GM12878 (cell line): ENCODE data around the gene SPATA3. TPM values are rescaled to one million over a fixed set of nuclear protein-coding genes. Genes with fewer than 3 reads are reported as not detected.
A peak's percentile ranks its signal among the peaks of the same experiment; 100 is the strongest.

Source experiments
- BACH1 ChIP-seq: fragments of 450-650 bp; IDR thresholded peaks from 2 replicates; pipeline ENCODE4 v1.6.1; 2017; ENCODE audit warnings: mild to moderate bottlenecking, borderline replicate concordance
- CEBPB ChIP-seq, 2 experiments: fragments of 150-350 bp in 1 of 2; IDR thresholded peaks; 2 replicates each; pipeline ENCODE4 v1.6.1; 2012 to 2014; ENCODE audit warnings: low read depth in 2 of 2, low read length in 2 of 2, borderline replicate concordance in 1 of 2, inconsistent platforms in 1 of 2
- EED ChIP-seq: sonication (generic); IDR thresholded peaks from 2 replicates; pipeline ENCODE4 v1.6.1; 2016; ENCODE audit warnings: antibody characterized with exemption, low read depth
- EGR1 ChIP-seq, 2 experiments: IDR thresholded peaks; 1 replicate in 1 of 2; 2 replicates in 1 of 2; pipeline ENCODE4 v1.6.1; 2011 to 2012; ENCODE audit warnings: low read depth in 2 of 2, low read length in 2 of 2, borderline replicate concordance in 1 of 2, mild to moderate bottlenecking in 1 of 2, moderate library complexity in 1 of 2
- FOXM1 ChIP-seq: IDR thresholded peaks from 2 replicates; pipeline ENCODE4 v1.6.1; 2012; ENCODE audit warnings: low read depth, mild to moderate bottlenecking, inconsistent platforms, low read length, moderate library complexity
- JUNB ChIP-seq: IDR thresholded peaks from 2 replicates; pipeline ENCODE4 v1.6.1; 2016; ENCODE audit warnings: antibody characterized with exemption, mild to moderate bottlenecking
- JUND ChIP-seq: IDR thresholded peaks from 2 replicates; pipeline ENCODE4 v1.6.1; 2012; ENCODE audit warnings: low read depth, mild to moderate bottlenecking, low read length, improper control_type of control experiment, moderate library complexity
- MEF2A ChIP-seq: IDR thresholded peaks from 2 replicates; pipeline ENCODE4 v1.6.1; 2011; ENCODE audit warnings: low read depth, mild to moderate bottlenecking, low read length, moderate library complexity; ENCODE audit not compliant: insufficient read depth
- MEF2B ChIP-seq: fragments of 450-650 bp; IDR thresholded peaks from 2 replicates; pipeline ENCODE4 v1.6.1; 2018; ENCODE audit warnings: mild to moderate bottlenecking, moderate library complexity; ENCODE audit not compliant: partially characterized antibody, poor library complexity, severe bottlenecking
- NRF1 ChIP-seq: conservative IDR thresholded peaks from 2 replicates; pipeline ENCODE4 v1.6.1; 2011; ENCODE audit warnings: mild to moderate bottlenecking, low read depth, low read length, improper control_type of control experiment
- PML ChIP-seq: IDR thresholded peaks from 2 replicates; pipeline ENCODE4 v1.6.1; 2012; ENCODE audit warnings: low read length, inconsistent platforms
- POLR2AphosphoS5 ChIP-seq: IDR thresholded peaks from 2 replicates; pipeline ENCODE4 v1.6.1; 2011; ENCODE audit warnings: mild to moderate bottlenecking, low read length, inconsistent platforms
- RCOR1 ChIP-seq: conservative IDR thresholded peaks from 2 replicates; pipeline ENCODE4 v1.6.1; 2012; ENCODE audit warnings: low read depth, low read length, improper control_type of control experiment
- SPI1 ChIP-seq: IDR thresholded peaks from 2 replicates; pipeline ENCODE4 v1.6.1; 2011; ENCODE audit warnings: low read depth, mild to moderate bottlenecking, low read length, moderate library complexity, borderline replicate concordance; ENCODE audit not compliant: insufficient read depth
- TARDBP ChIP-seq: IDR thresholded peaks from 2 replicates; pipeline ENCODE4 v1.6.1; 2016; ENCODE audit warnings: borderline replicate concordance
- TBL1XR1 ChIP-seq: IDR thresholded peaks from 2 replicates; pipeline ENCODE4 v1.6.1; 2012; ENCODE audit warnings: low read depth, low read length, improper control_type of control experiment
- ZBTB11 ChIP-seq: fragments of 450-650 bp; formaldehyde crosslinking; IDR thresholded peaks from 2 replicates; pipeline ENCODE4 v1.5.0; 2022; ENCODE audit warnings: mild to moderate bottlenecking, missing genetic modification characterization
- ZNF622 ChIP-seq: fragments of 450-650 bp; IDR thresholded peaks from 2 replicates; pipeline ENCODE4 v1.6.1; 2017; ENCODE audit warnings: mild to moderate bottlenecking, inconsistent platforms
- polyA plus RNA-seq, 11 experiments: library from polyadenylated mRNA; depleted of rRNA in 4 of 11; unstranded in 6 of 11; stranded (reverse) in 5 of 11; fragments of >200 nt; fragmentation: Nextera tagmentation in 4 of 11; fragmentation: Illumina TruSeq in 1 of 11; extraction: Ambion mirVana in 4 of 11; extraction: Trizol in 1 of 11; gene quantifications; 1 replicate in 1 of 11; 2 replicates in 10 of 11; pipeline versions ENCODE4 v1.2.1 to v1.2.3, GENCODE V29; 2011 to 2016; ENCODE audit warnings: inconsistent platforms in 2 of 11, missing spikeins in 2 of 11, low read depth in 1 of 11
- total RNA-seq, 4 experiments: library from RNA; depleted of rRNA in 3 of 4; stranded (reverse); fragments of >200 nt in 3 of 4; fragmentation: Illumina TruSeq in 1 of 4; extraction: Trizol in 1 of 4; gene quantifications; 2 replicates each; pipeline versions ENCODE4 v1.2.1 to v1.2.3, GENCODE V29; 2013 to 2021
- TF ChIP-seq, protein P1 (sequence below): fragments of 450-650 bp; IDR thresholded peaks from 2 replicates; pipeline ENCODE4 v1.6.1; 2017; ENCODE audit warnings: mild to moderate bottlenecking, low read depth, inconsistent platforms; ENCODE audit not compliant: poor library complexity, severe bottlenecking
- TF ChIP-seq, protein P2 (sequence below): fragments of 450-650 bp; IDR thresholded peaks from 2 replicates; pipeline ENCODE4 v1.6.1; 2017; ENCODE audit warnings: mild to moderate bottlenecking, moderate library complexity

The SPATA3 gene
- total and polyA plus RNA-seq, 10 of the 15 experiments (the other 5 are each of a cell fraction or from before 2014, with no cell fraction given), result not detected

DNA sequence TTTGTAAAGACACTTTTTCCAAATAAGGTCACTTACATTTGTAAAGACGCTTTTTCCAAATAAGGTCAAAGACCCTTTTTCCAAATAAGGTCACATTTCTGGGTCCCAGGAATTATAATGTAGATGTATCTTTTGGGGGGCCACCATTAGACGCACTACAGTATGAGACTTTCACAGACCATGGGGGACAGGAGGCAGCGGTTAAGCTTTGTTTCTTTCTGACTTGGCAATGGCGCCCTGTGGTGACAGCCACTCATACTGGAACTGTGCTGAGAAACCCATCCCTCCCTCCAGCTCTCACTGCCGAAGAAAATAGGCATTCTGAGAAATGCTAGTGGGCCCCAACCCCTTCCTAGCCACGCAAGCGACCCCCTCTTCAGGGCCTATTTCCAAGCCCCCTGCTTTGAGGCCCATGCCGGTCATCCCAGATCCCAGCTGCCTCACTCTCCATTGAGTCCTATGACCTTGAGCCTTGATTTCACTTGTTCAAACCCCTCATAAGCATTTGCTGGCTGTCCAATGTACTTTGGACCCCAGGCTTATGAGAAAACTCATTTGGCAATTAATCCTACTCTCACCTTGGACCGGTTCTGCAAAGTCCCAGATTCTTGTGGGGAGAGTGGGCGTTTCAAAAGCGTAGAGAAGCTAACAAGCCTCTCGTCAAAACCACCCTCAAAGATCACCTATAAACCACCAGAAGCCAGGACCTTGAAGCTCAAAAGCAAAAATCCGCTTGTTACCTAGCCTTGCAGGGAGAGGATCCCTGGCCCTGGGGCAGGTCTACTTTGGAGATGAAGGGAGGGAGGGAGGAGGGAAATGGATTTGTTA lies 11.3 kb upstream of the SPATA3 start (continued):
- TF ChIP-seq ZBTB11 (CRISPR knock-in tag), result no peak
- peak; percentile 88 for TF ChIP-seq TBL1XR1
- peak; percentile 100 for TF ChIP-seq JUNB
- TF ChIP-seq, protein P1, sequence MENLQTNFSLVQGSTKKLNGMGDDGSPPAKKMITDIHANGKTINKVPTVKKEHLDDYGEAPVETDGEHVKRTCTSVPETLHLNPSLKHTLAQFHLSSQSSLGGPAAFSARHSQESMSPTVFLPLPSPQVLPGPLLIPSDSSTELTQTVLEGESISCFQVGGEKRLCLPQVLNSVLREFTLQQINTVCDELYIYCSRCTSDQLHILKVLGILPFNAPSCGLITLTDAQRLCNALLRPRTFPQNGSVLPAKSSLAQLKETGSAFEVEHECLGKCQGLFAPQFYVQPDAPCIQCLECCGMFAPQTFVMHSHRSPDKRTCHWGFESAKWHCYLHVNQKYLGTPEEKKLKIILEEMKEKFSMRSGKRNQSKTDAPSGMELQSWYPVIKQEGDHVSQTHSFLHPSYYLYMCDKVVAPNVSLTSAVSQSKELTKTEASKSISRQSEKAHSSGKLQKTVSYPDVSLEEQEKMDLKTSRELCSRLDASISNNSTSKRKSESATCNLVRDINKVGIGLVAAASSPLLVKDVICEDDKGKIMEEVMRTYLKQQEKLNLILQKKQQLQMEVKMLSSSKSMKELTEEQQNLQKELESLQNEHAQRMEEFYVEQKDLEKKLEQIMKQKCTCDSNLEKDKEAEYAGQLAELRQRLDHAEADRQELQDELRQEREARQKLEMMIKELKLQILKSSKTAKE, result peak; percentile 95
- TF ChIP-seq, protein P2, sequence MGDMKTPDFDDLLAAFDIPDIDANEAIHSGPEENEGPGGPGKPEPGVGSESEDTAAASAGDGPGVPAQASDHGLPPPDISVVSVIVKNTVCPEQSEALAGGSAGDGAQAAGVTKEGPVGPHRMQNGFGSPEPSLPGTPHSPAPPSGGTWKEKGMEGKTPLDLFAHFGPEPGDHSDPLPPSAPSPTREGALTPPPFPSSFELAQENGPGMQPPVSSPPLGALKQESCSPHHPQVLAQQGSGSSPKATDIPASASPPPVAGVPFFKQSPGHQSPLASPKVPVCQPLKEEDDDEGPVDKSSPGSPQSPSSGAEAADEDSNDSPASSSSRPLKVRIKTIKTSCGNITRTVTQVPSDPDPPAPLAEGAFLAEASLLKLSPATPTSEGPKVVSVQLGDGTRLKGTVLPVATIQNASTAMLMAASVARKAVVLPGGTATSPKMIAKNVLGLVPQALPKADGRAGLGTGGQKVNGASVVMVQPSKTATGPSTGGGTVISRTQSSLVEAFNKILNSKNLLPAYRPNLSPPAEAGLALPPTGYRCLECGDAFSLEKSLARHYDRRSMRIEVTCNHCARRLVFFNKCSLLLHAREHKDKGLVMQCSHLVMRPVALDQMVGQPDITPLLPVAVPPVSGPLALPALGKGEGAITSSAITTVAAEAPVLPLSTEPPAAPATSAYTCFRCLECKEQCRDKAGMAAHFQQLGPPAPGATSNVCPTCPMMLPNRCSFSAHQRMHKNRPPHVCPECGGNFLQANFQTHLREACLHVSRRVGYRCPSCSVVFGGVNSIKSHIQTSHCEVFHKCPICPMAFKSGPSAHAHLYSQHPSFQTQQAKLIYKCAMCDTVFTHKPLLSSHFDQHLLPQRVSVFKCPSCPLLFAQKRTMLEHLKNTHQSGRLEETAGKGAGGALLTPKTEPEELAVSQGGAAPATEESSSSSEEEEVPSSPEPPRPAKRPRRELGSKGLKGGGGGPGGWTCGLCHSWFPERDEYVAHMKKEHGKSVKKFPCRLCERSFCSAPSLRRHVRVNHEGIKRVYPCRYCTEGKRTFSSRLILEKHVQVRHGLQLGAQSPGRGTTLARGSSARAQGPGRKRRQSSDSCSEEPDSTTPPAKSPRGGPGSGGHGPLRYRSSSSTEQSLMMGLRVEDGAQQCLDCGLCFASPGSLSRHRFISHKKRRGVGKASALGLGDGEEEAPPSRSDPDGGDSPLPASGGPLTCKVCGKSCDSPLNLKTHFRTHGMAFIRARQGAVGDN, result 0 out of 2 replicates have a peak, but pooled peaks have one; percentile 25
- TF ChIP-seq POLR2AphosphoS5, result peak; percentile 69; the same call in 1 of the 2 replicates
- TF ChIP-seq MEF2A, result peak; percentile 89
- peak in 1 of 2 experiments; percentile 64; a peak in 1 of 3 replicates for TF ChIP-seq EGR1 (IDR thresholded peaks at IDR 0.05; ENCODE audit: borderline replicate concordance in 1 of 2, low read depth in 2 of 2, low read length in 2 of 2)
- TF ChIP-seq JUND, result peak; percentile 97
- TF ChIP-seq SPI1, result peak; percentile 75; the same call in 1 of the 2 replicates
- TF ChIP-seq NRF1, result no peak
- TF ChIP-seq ZNF622, result no peak
- no peak for TF ChIP-seq CEBPB (IDR thresholded peaks at IDR 0.05; ENCODE audit: borderline replicate concordance in 1 of 2, low read depth in 2 of 2, low read length in 2 of 2)
- TF ChIP-seq MEF2B, result peak; percentile 82
- peak; percentile 97 for TF ChIP-seq BACH1
- no peak for TF ChIP-seq PML
- no peak for TF ChIP-seq FOXM1
- peak; percentile 63; the same call in 1 of the 2 replicates for TF ChIP-seq RCOR1
- TF ChIP-seq TARDBP, result peak; percentile 38; the same call in 1 of the 2 replicates
- TF ChIP-seq EED, result peak; percentile 99
